GM18951 (cell line): ENCODE data around the gene CMTR2.
"Not testable (repeated sequence)": the region's sequence is repeated elsewhere in the genome, so short reads cannot be mapped to it uniquely, and the experiment has no call there.

ENCODE experiments used
- POLR2A ChIP-seq: IDR thresholded peaks from 4 replicates; pipeline ENCODE4 v1.6.1; 2011; ENCODE audit warnings: mild to moderate bottlenecking; ENCODE audit not compliant: insufficient read length, insufficient read depth; ENCODE audit errors: extremely low read depth
- in situ Hi-C: fragments of 300-500 bp; cut with MboI; formaldehyde crosslinking; loops from one replicate; pipeline ENCODE4 v1.12.0; 2022; ENCODE audit warnings: low sequenced_read_pairs, mixed read lengths, inconsistent platforms; ENCODE audit not compliant: unreplicated experiment

CMTR2 gene, protein sequence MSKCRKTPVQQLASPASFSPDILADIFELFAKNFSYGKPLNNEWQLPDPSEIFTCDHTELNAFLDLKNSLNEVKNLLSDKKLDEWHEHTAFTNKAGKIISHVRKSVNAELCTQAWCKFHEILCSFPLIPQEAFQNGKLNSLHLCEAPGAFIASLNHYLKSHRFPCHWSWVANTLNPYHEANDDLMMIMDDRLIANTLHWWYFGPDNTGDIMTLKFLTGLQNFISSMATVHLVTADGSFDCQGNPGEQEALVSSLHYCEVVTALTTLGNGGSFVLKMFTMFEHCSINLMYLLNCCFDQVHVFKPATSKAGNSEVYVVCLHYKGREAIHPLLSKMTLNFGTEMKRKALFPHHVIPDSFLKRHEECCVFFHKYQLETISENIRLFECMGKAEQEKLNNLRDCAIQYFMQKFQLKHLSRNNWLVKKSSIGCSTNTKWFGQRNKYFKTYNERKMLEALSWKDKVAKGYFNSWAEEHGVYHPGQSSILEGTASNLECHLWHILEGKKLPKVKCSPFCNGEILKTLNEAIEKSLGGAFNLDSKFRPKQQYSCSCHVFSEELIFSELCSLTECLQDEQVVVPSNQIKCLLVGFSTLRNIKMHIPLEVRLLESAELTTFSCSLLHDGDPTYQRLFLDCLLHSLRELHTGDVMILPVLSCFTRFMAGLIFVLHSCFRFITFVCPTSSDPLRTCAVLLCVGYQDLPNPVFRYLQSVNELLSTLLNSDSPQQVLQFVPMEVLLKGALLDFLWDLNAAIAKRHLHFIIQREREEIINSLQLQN

DNA sequence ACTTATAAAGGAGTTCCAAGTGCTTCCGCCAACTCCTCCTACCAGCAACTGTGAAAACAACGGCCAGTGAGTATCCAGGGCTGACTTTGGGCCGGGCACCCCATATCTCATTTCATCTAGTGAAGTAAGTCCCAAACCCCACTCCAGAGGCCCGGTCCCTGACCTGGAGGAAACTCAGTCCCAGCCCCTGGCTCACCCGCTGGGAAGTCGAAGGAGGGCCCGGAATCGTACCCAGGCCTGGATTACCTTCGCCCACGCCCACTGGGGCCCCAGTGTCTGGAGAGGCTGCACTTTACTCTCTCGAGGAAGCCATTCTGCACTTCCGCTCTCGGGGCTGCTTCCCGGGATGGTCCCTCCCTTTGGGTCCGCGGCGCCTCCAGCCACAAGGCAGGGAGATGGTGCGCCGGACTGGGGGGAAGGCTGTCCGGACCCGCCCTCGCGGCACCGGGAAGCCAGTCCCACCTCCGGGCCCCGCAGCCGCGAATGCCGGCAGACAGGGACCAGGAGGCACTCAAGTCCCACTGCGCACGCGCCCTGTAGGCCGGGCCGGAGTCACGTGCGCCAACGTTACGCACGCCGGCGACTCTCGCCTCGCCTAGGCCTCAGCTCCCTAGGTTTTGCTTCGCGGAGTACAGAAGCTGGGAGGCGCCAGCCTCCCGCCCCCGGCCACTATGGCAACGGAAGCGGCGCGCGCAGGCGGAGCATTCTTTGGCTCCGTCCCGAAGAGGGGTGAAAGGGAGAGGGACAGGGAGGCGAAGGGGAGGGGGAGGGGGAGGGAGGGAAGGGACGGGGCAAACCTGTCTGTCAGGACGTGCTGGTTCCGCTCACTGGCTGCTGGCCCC is at the start of gene CMTR2:
TSS of gene CMTR2 (minus strand) at position 513 of the 842 bp plus-strand sequence. CDS start 3,482 bp downstream, outside the sequence.
- peak; percentile 96 for TF ChIP-seq POLR2A
- in situ Hi-C loops: no loop called here

DNA sequence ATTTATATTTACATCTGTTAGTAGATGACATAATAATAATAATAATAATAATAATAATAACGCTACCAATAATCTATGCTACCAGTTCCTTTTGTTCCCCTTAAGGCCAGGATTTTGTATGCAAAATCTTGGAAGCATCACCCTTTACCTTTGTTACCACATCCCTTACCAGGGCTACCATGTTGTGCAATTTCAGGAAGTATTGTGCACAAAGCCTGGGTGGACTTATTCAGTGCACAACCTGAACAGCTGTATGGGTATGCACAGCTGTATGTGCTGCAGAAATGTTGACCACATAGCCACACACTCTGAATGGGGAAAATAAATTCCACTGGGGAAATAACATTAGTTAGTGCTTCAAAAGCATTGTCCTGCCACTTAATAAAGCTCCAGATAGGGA is 49.4 kb upstream of the CMTR2 start:
- TF ChIP-seq POLR2A: no peak
- in situ Hi-C loops: no loop called here

DNA sequence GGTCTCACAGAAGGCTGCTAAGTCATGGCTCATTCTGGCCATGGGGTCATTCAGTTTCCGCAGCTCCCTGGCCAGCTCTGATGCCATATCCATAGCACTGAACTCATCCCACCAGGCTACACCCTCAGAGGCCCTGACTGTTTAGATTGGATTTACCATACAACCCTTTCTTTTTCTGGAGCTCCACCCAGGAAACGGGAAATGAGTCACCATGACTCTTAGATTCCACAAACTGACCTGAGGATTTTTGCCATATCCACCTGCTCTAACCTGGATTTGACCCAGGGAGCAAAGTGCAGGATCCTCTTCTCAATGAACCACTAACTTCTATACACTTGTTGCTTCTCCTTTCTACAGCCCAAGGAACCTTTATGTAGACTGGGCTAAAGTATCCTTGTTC is 49.0 kb upstream of the CMTR2 start:
- in situ Hi-C loops: no loop called here

DNA sequence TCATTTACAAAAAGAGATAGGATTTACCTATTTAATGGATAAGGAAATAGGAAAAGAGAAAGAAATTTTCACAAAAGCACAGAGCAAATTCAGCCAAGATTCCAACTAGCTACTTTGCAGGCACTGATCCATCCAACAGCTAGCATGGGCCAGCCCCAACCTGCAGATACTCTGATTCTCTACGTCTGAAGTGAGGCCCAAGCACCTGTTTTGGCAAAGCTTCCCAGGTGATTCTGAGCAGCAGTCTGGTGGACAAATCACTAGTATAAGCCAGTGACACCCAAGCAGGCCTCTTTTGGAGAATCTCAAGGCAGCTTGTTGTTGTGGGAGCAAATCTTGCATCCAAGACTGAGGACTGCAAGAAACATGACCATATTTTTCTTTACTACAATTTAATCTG is 48.4 kb upstream of the CMTR2 start:
- in situ Hi-C loops: no loop called here

More for the DNA sequence above, 49.0 kb upstream of the CMTR2 start:
- TF ChIP-seq POLR2A: no peak

DNA sequence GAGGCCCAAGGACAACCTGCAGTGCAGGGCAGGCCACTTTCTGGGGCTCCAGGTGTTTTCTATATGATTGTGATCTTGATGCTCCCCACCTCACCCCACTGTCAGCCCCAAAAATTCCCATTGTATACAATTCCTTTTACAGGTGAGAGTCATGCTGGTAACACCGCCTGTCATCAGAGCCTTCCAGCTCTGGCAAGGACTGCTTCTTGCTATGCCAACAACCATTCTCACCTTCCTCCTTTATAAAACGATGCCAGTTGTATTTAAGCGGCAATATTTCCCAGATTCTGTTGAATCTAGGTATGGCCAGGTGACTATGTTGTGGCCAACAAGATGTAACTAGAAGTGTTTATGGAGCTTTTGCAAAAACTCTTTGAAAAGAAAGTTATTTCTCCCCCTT is 38.9 kb upstream of the CMTR2 start:
- in situ Hi-C loops: no loop called here
- no peak for TF ChIP-seq POLR2A

More for the DNA sequence above, 48.4 kb upstream of the CMTR2 start:
- no peak for TF ChIP-seq POLR2A

DNA sequence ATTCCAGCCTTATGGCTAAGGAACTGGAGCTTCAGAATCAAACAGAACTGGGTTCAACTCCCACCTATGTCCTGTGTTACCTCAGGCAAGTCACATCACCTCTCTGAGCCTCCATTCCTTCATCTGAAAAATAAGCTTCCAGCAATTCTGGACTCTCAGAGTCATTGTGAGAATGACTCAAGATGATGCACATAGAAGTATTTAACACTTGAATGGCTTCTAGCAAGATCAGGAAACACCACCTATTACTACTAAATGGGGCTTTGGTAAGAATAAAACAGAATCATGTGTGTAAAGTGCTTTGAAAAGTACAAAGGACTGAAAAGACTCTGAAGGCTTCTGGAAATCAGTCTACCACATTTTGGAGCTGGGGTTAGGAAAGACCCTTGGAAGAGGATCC is 38.5 kb upstream of the CMTR2 start:
- in situ Hi-C loops: no loop called here
- TF ChIP-seq POLR2A: no peak

DNA sequence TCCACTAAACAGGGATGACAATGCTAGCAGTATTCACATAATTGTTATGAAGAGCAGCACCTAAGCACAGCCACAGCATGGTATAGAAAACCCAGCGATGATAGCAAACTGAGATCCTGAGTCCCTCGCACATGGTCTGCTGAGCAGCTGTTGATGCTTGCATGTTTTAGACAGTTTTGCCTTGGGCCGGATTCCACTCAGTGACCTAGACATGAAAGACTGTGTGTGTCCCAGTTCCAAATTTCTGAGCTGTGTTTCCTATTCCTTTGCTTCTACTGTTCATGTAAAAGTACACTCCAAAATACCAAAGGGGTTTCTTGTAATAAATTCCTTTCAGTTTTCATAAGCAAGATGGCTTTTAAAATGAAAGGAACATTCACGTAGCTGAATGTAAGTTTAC is 30.8 kb upstream of the CMTR2 start:
- no peak for TF ChIP-seq POLR2A
- in situ Hi-C loops: no loop called here

DNA sequence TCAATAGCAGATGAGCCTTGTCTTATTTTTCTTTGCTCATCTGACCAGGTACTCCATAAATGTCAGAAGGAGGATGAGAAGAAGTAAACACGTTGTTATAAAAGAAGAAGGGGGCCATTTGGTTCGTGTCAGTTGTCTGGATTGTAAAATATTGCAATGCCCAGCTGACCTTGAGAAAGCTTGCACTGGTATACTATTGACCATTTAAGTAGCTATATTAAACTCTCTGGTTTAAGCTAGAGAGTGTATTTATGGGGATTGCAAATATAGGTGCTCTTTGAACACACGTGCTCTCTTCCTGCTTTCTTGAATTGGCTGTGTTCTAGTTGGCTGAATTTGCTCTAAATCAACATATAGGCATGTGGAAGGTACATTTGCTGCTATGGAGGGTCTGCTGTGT is 26.1 kb upstream of the CMTR2 start:
- in situ Hi-C loops: no loop called here

DNA sequence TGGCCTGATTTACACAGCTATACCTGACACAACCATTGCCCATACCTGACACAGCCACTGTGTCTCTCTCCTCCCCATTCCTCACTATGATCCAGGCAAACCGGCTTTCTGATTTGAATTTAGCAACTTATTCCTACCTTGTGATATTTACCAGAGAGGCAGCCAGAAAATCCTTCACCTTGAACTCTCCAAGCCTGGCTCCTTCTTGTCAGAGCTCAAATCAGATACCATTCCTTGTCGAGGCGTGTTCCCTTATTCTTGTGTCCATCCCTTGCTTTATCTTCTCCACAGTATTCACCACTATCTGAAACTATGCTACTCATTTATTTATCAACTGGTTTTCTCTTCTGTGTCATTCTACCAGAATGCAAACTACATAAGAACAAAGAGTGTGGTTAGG is 24.4 kb upstream of the CMTR2 start:
- in situ Hi-C loops: not testable (repeated sequence)

More for the DNA sequence above, 26.1 kb upstream of the CMTR2 start:
- no peak for TF ChIP-seq POLR2A

DNA sequence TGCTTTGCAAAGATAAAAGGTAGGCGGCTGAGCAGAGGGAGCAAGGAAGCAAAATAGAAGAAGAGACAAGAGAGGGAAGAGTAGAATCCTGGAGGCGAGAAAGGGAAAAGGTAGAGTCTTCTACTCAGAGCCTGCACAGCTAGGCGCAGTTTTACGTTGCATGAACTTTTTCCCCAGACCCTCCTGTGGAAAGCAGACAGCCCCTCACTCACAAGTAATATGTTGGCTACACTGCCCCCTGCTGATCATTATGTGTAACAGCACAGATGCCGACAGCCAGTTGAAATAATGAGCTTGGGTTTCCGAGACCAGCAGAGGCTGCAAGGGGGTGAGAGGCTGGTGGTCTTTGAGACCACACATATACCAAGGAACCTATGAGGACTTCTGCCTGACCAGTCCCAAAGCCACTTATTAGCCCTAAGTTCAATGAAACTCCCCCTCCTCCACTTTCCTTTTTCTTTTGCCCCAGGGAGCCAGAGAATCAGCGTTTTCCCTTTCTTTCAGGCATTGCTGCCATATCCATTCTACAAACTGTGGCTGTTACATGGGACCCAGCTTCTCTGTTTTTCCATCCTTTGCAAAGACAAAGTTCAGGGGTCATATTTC is 22.5 kb upstream of the CMTR2 start:
- in situ Hi-C loops: no loop called here
- no peak for TF ChIP-seq POLR2A

DNA sequence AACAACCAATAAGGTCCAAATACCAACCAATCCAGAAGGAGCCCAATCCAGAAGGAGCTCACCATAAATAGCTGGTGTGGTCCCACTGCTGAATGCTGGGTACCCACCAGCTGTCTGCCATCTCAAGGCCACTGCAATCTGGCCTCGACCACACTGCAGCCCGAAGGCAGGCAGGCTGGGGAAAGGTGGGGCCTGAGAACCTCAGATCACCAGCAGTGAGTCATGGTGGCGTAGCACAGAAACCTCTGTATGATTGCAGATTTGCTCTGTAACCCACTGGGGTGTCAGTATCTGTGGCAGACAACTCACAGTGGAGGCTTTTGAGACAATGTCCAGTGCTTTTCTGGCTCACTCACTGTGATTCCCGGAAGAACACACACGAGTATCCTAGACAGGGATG is 14.7 kb upstream of the CMTR2 start:
- in situ Hi-C loops: no loop called here
- TF ChIP-seq POLR2A: no peak

DNA sequence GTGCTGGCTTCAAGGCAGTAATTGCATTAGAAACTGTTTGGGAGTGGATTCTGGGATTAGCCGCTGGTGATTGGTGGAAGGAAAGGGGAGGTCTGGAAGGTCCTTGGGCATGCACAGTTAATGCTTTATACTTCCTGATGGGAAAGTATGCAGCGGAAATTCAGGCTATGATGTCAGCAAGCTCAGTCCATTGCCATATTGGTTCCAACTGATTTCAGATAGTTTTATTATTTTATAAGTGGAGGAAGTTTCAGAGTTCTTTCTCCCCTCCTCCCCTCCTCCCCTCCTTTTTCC is 8.1 kb upstream of the CMTR2 start:
- TF ChIP-seq POLR2A: no peak
- in situ Hi-C loops: no loop called here

DNA sequence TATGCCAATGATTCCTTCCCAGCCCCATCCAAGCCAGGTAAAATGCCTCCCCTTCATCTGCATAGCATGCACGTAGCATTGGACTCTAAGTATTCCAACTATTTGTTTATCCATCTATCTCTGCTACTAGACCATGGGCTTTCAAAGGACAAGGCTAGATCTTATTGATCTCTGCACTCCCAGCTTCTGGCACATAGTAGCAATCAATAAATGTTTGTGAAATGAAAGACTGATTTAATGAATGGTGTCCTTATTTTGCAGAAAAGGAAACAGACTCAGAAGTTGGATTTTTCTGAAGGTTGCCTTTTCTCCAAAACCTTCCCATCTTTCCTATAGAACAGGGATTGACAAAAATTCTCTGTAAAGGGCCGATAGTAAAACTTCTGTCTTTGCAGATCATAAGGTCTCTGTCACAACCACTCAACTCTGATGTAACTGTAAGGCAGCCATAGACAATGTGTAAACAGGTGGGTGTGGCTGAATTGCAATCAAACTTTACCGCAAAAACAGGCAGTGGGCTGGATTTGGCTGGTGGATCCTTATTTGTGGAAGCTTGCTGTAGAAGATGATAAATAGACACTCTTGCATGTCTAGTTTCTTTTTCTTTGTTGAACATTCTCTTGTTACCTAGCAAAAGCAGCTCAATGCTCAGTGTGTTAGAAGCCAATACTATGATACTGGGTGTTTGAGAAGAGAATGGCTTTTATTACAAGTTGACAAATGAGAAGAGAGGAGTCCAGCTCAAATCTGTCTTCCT is 7.6 kb upstream of the CMTR2 start:
- in situ Hi-C loops: no loop called here
- no peak for TF ChIP-seq POLR2A

DNA sequence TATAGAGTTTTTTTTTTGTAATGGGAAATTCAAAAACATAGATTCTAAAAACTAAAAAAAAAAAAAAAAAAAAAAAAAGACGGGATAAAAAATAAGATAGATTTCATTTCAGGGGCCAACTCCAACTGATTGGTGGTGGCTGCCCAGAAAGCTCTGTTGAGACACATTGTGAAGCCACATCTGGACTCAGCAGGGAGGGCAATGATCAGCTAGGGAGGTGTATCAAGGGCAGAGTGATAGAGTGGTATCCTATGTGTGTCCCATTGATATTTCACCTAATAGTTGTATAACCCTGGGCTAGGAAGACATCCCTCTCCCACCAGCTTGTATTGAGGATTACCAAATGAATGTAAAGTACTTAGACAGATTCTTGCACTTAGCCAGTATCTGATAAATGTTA is 6.7 kb upstream of the CMTR2 start:
- no peak for TF ChIP-seq POLR2A
- in situ Hi-C loops: no loop called here
